SU-DHL-6 (cell line): ENCODE results near the gene F8A1.

Experiments used
- H2AFZ ChIP-seq: fragments of 200-600 bp; sonication (generic); 2 replicates; pipeline ENCODE4 v1.6.1; 2014; ENCODE audit warnings: low read depth, mild to moderate bottlenecking, moderate library complexity, mixed read lengths, antibody characterized with exemption, low read length; ENCODE audit not compliant: severe bottlenecking
- H3F3A ChIP-seq: fragments of 200-600 bp; shearing (Covaris generic); 2 replicates; pipeline ENCODE4 v1.6.0; 2016; ENCODE audit warnings: antibody characterized with exemption, mild to moderate bottlenecking; ENCODE audit not compliant: insufficient read depth
- H3K27ac ChIP-seq: fragments of 200-600 bp; sonication (generic); 2 replicates; pipeline ENCODE4 v1.5.1; 2016; ENCODE audit warnings: low read depth, mild to moderate bottlenecking, low read length, moderate library complexity, mixed read lengths
- H3K27me3 ChIP-seq: fragments of 200-600 bp; sonication (generic), shearing (Covaris generic); 2 replicates; pipeline ENCODE4 v1.6.0; 2014; ENCODE audit warnings: mild to moderate bottlenecking, low read length
- H3K36me3 ChIP-seq: fragments of 200-600 bp; sonication (generic); 2 replicates; pipeline ENCODE4 v1.6.1; 2014; ENCODE audit warnings: mild to moderate bottlenecking, low read length, mixed read lengths
- H3K4me2 ChIP-seq: fragments of 300-600, 200-600 bp; shearing (Covaris generic), sonication (generic); 2 replicates; pipeline ENCODE4 v1.6.0; 2014; ENCODE audit warnings: low read length, low read depth, mild to moderate bottlenecking; ENCODE audit not compliant: poor library complexity, severe bottlenecking
- H3K4me3 ChIP-seq: fragments of 200-600 bp; sonication (generic); 2 replicates; pipeline ENCODE4 v1.5.1; 2014; ENCODE audit warnings: antibody characterized with exemption, low read length, mild to moderate bottlenecking, mixed read lengths; ENCODE audit not compliant: insufficient read depth, poor library complexity, severe bottlenecking
- H3K79me2 ChIP-seq: fragments of 200-600 bp; sonication (generic); 2 replicates; pipeline ENCODE4 v1.6.1; 2014; ENCODE audit warnings: mild to moderate bottlenecking, low read length, moderate library complexity; ENCODE audit not compliant: insufficient read depth
- H3K9ac ChIP-seq: fragments of 200-600 bp; sonication (generic); 2 replicates; pipeline ENCODE4 v1.7.0; 2014; ENCODE audit warnings: mild to moderate bottlenecking, low read length
- H3K9me2 ChIP-seq: fragments of 200-600 bp; sonication (generic); replicated peaks from 2 replicates; pipeline ENCODE4 v1.6.1; 2014; ENCODE audit warnings: low read length; ENCODE audit not compliant: insufficient read depth
- H3K9me3 ChIP-seq: fragments of 200-600 bp; sonication (generic); 2 replicates; pipeline ENCODE4 v1.6.1; 2014; ENCODE audit warnings: low read length, mixed read lengths; ENCODE audit not compliant: insufficient read depth
- H4K20me1 ChIP-seq: fragments of 200-600 bp; sonication (generic); 2 replicates; pipeline ENCODE4 v1.6.1; 2014; ENCODE audit warnings: low read depth, mild to moderate bottlenecking, antibody characterized with exemption, low read length, moderate library complexity, mixed read lengths
- EZH2phosphoT487 ChIP-seq: fragments of 200-600 bp; sonication (generic), shearing (Covaris generic); conservative IDR thresholded peaks from 2 replicates; pipeline ENCODE4 v1.6.1; 2018; ENCODE audit warnings: mild to moderate bottlenecking, antibody characterized with exemption, low read length, moderate library complexity, mixed read lengths
- TF ChIP-seq, protein P1 (sequence below): fragments of 200-600 bp; sonication (generic); IDR thresholded peaks from one replicate; pipeline ENCODE4 v1.5.1; 2017; ENCODE audit warnings: antibody characterized with exemption, mild to moderate bottlenecking, low read length, moderate library complexity; ENCODE audit not compliant: insufficient read depth, poor library complexity, severe bottlenecking

The F8A1 gene

DNA sequence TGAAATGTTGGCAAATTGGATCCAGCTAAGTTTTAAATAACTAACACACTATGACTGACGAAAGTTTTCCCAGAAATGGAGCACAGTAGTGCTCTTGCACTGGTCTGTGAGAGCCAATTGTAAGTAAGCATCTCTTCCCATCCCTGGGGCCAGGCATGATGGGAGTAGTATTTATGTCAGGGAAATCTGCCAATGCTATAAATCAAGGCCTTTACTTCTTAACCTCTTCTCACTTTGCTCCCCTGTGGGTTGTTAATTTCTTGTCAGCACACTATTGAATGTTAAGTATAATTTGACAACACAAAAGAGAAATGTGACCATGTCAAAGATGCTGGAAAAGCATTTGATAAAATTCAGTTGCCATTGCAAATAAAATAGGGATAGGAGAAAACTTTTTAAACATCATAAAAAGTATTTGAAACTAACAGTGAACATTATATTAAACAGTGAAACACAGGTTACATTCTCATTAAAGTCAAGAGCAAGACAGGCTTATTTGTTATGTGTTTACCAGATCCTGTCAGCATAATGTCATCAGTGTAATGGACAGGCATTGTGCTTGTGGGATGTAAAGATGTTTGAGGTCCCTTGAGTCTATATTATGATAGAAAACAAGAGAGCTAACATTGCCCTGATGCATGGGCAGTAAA, 5.0 kb downstream of the F8A1 start:
- TF ChIP-seq EZH2phosphoT487, result no peak
- TF ChIP-seq, protein P1, sequence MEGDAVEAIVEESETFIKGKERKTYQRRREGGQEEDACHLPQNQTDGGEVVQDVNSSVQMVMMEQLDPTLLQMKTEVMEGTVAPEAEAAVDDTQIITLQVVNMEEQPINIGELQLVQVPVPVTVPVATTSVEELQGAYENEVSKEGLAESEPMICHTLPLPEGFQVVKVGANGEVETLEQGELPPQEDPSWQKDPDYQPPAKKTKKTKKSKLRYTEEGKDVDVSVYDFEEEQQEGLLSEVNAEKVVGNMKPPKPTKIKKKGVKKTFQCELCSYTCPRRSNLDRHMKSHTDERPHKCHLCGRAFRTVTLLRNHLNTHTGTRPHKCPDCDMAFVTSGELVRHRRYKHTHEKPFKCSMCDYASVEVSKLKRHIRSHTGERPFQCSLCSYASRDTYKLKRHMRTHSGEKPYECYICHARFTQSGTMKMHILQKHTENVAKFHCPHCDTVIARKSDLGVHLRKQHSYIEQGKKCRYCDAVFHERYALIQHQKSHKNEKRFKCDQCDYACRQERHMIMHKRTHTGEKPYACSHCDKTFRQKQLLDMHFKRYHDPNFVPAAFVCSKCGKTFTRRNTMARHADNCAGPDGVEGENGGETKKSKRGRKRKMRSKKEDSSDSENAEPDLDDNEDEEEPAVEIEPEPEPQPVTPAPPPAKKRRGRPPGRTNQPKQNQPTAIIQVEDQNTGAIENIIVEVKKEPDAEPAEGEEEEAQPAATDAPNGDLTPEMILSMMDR, result no peak

DNA sequence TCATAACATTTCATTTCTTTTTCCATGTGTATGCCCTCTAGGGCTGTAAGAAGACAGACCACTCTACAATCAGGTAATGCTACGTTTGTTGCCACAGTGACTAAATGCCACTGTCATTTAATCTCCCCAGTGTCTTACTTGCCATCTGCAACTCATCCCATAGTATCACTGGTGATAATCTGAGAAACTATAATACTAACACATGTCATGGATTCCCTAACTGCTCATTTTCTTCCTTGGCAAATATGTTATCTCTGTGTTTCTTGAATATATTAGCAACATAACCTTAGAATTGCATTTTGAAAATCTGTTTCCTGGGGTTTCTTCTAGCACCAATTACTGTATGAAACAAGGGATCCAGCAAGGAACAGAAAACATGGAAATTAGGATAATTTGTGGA, 6.1 kb downstream of the F8A1 start:
- TF ChIP-seq, protein P1, result no peak
- TF ChIP-seq EZH2phosphoT487, result no peak

More for the DNA sequence above, 5.0 kb downstream of the F8A1 start:
- H3K27ac ChIP-seq, result no peak overlapping the region
- H3F3A ChIP-seq, result no peaks in the 10 kb centered on the region
- H3K9me3 ChIP-seq, result no peaks in the 10 kb centered on the region
- no peak overlapping the region for H3K4me3 ChIP-seq
- H3K79me2 ChIP-seq, result no peaks in the 10 kb centered on the region
- H3K27me3 ChIP-seq, result no peaks in the 10 kb centered on the region
- no peaks in the 10 kb centered on the region for H3K36me3 ChIP-seq
- no peak overlapping the region for H3K4me2 ChIP-seq
- H3K9ac ChIP-seq, result no peak overlapping the region
- no peaks in the 10 kb centered on the region for H3K9me2 ChIP-seq
- no peak overlapping the region for H2AFZ ChIP-seq
- H4K20me1 ChIP-seq, result no peaks in the 10 kb centered on the region

DNA sequence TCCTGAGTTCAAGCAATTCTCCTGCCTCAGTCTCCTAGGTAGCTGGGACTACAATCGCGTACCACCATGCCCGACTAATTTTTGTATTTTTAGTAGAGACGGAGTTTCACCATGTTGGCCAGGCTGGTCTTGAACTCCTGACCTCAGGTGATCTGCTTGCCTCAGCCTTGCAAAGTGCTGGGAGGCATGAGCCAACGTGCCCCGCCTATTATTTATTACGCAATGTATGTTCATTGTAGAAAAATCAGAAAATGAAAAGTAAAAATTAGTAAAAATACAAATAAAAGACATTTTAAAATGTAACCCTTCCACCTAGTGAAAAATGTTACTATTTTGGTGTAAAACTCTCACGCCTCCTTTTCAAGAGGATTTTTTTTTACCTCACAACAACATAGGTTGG, 14.2 kb downstream of the F8A1 start:
- H2AFZ ChIP-seq, result no peak overlapping the region
- no peak overlapping the region for H3K9ac ChIP-seq
- no peaks in the 10 kb centered on the region for H3K9me2 ChIP-seq
- H3K4me2 ChIP-seq, result no peak overlapping the region
- H3K36me3 ChIP-seq, result no peaks in the 10 kb centered on the region
- no peaks in the 10 kb centered on the region for H3K79me2 ChIP-seq
- H3K27me3 ChIP-seq, result no peaks in the 10 kb centered on the region
- no peaks in the 10 kb centered on the region for H3F3A ChIP-seq
- H3K4me3 ChIP-seq, result no peak overlapping the region
- no peaks in the 10 kb centered on the region for H3K9me3 ChIP-seq
- TF ChIP-seq EZH2phosphoT487, result no peak
- TF ChIP-seq, protein P1, result no peak
- H3K27ac ChIP-seq, result no peak overlapping the region
- H4K20me1 ChIP-seq, result no peaks in the 10 kb centered on the region

More for the DNA sequence above, 6.1 kb downstream of the F8A1 start:
- no peaks in the 10 kb centered on the region for H3F3A ChIP-seq
- H4K20me1 ChIP-seq, result no peaks in the 10 kb centered on the region
- H3K27me3 ChIP-seq, result no peaks in the 10 kb centered on the region
- H2AFZ ChIP-seq, result no peak overlapping the region
- no peaks in the 10 kb centered on the region for H3K9me2 ChIP-seq
- no peaks in the 10 kb centered on the region for H3K36me3 ChIP-seq
- no peaks in the 10 kb centered on the region for H3K9me3 ChIP-seq
- no peak overlapping the region for H3K4me3 ChIP-seq
- H3K27ac ChIP-seq, result no peak overlapping the region
- no peak overlapping the region for H3K9ac ChIP-seq
- no peaks in the 10 kb centered on the region for H3K79me2 ChIP-seq
- H3K4me2 ChIP-seq, result no peak overlapping the region
